Fibroblast of lung (primary cell): ENCODE measurements around the gene POLR3E. TPM values are rescaled to one million over a fixed set of nuclear protein-coding genes. Genes with fewer than 3 reads are reported as not detected.
A peak's percentile ranks its signal among the peaks of the same experiment; 100 is the strongest.

Experiments used
- DNase-seq, 2 donors: peaks; one replicate each; pipeline versions ENCODE4 v3.0.0 to v3.0.0-alpha.2; 2010; ENCODE audit warnings: low read depth in 2 of 2
- H2AFZ ChIP-seq: 2 replicates; pipeline ENCODE4 v1.5.1; 2012; ENCODE audit warnings: low read length, control low read depth, inconsistent platforms
- H3K27ac ChIP-seq: 2 replicates; pipeline ENCODE4 v1.5.1; 2011; ENCODE audit warnings: low read length, control low read depth; ENCODE audit not compliant: insufficient read depth
- H3K27me3 ChIP-seq: 2 replicates; pipeline ENCODE4 v1.5.1; 2011; ENCODE audit warnings: mild to moderate bottlenecking, low read length; ENCODE audit not compliant: control insufficient read depth, insufficient read depth
- H3K36me3 ChIP-seq: 2 replicates; pipeline ENCODE4 v1.5.1; 2011; ENCODE audit warnings: low read length; ENCODE audit not compliant: control insufficient read depth, insufficient read depth
- H3K4me1 ChIP-seq: 2 replicates; pipeline ENCODE4 v1.5.1; 2011; ENCODE audit warnings: low read length; ENCODE audit not compliant: control insufficient read depth, insufficient read depth; ENCODE audit errors: extremely low read depth
- H3K4me2 ChIP-seq: 2 replicates; pipeline ENCODE4 v1.5.1; 2011; ENCODE audit warnings: low read length, control low read depth; ENCODE audit not compliant: insufficient read depth; ENCODE audit errors: extremely low read depth
- H3K4me3 ChIP-seq, 4 experiments: fragments of 200-600 bp in 1 of 4; sonication (generic) in 1 of 4; replicated peaks in 1 of 4; 2 replicates each; pipeline ENCODE4 v1.5.1; 2011 to 2016; ENCODE audit warnings: low read length in 4 of 4, low read depth in 3 of 4, mild to moderate bottlenecking in 3 of 4, control low read depth in 2 of 4, inconsistent platforms in 1 of 4, mixed read lengths in 1 of 4; ENCODE audit not compliant: insufficient read depth in 1 of 4; ENCODE audit errors: control extremely low read depth in 1 of 4
- H3K79me2 ChIP-seq: 2 replicates; pipeline ENCODE4 v1.5.1; 2012; ENCODE audit warnings: mild to moderate bottlenecking, low read length, inconsistent platforms; ENCODE audit not compliant: control insufficient read depth, insufficient read depth
- H3K9ac ChIP-seq: 2 replicates; pipeline ENCODE4 v1.5.1; 2011; ENCODE audit warnings: mild to moderate bottlenecking, low read length, control low read depth; ENCODE audit not compliant: insufficient read depth
- H3K9me3 ChIP-seq: 2 replicates; pipeline ENCODE4 v1.5.1; 2012; ENCODE audit warnings: low read depth, low read length; ENCODE audit not compliant: control insufficient read depth, insufficient read depth
- H4K20me1 ChIP-seq: 2 replicates; pipeline ENCODE4 v1.5.1; 2011; ENCODE audit warnings: low read length; ENCODE audit not compliant: control insufficient read depth, insufficient read depth; ENCODE audit errors: extremely low read depth
- EZH2 ChIP-seq: IDR thresholded peaks from 2 replicates; pipeline ENCODE4 v1.5.1; 2012; ENCODE audit warnings: low read length, control low read depth, mild to moderate bottlenecking; ENCODE audit errors: missing control alignments
- polyA plus RNA-seq, 2 donors: library from polyadenylated mRNA; depleted of rRNA in 1 of 2; stranded (reverse) in 1 of 2; unstranded in 1 of 2; fragments of >200 nt; gene quantifications; 2 replicates each; pipeline ENCODE4 v1.2.1, GENCODE V29; 2011 to 2012; ENCODE audit warnings: missing spikeins in 1 of 2
- total RNA-seq: library from RNA; depleted of rRNA; stranded (reverse); fragments of >200 nt; gene quantifications from 2 replicates; pipeline ENCODE4 v1.2.1, GENCODE V29; 2014
- TF ChIP-seq, protein P1 (sequence below), 2 donors: IDR thresholded peaks in 1 of 2; conservative IDR thresholded peaks in 1 of 2; 1 replicate in 1 of 2; 2 replicates in 1 of 2; pipeline ENCODE4 v1.5.1; 2011 to 2012; ENCODE audit warnings: low read length in 2 of 2, control low read depth in 1 of 2, inconsistent platforms in 1 of 2, low read depth in 1 of 2, mild to moderate bottlenecking in 1 of 2

POLR3E gene
- total and polyA plus RNA-seq, 2 donors (not counting 1 experiment from before 2014, with no cell fraction given), result 14.2 to 28.9 TPM

DNA sequence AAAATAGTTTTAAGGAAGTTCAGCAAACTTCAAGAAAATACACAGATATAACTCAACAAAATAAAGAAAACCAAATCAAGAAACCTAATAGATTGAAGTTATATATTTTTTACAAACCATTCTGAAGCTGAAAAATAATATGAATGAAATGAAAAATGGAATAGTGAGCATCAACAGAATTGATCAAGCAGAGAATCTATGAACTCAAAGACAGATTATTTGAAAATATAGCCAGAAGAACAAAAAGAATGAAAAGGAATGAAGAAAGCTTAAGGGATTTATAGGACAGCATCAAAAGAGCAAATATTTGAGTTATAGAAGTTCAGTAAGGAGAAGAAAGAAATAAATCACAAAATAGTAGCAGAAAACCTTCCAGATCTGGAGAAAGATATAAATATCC lies 39.4 kb downstream of the POLR3E start:
- H2AFZ ChIP-seq, result no peak overlapping the region
- no peak overlapping the region for H3K4me2 ChIP-seq
- H3K27me3 ChIP-seq, result no peaks in the 10 kb centered on the region
- no peak overlapping the region for H3K9ac ChIP-seq
- H3K4me3 ChIP-seq, result no peak overlapping the region
- no peak overlapping the region for H3K27ac ChIP-seq
- H3K79me2 ChIP-seq, result peaks cover 6% of the 10 kb centered on the region
- peaks cover 16% of the 10 kb centered on the region for H3K36me3 ChIP-seq
- no peak for DNase-seq
- no peaks in the 10 kb centered on the region for H3K9me3 ChIP-seq
- TF ChIP-seq EZH2, result no peak
- TF ChIP-seq, protein P1, sequence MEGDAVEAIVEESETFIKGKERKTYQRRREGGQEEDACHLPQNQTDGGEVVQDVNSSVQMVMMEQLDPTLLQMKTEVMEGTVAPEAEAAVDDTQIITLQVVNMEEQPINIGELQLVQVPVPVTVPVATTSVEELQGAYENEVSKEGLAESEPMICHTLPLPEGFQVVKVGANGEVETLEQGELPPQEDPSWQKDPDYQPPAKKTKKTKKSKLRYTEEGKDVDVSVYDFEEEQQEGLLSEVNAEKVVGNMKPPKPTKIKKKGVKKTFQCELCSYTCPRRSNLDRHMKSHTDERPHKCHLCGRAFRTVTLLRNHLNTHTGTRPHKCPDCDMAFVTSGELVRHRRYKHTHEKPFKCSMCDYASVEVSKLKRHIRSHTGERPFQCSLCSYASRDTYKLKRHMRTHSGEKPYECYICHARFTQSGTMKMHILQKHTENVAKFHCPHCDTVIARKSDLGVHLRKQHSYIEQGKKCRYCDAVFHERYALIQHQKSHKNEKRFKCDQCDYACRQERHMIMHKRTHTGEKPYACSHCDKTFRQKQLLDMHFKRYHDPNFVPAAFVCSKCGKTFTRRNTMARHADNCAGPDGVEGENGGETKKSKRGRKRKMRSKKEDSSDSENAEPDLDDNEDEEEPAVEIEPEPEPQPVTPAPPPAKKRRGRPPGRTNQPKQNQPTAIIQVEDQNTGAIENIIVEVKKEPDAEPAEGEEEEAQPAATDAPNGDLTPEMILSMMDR (conservative IDR thresholded peaks at IDR 0.05 in 1 of 2, IDR thresholded peaks at IDR 0.05 in 1 of 2; ENCODE audit: low read depth in 1 of 2, low read length in 2 of 2), result no peak
- no peaks in the 10 kb centered on the region for H3K4me1 ChIP-seq
- H4K20me1 ChIP-seq, result no peaks in the 10 kb centered on the region

DNA sequence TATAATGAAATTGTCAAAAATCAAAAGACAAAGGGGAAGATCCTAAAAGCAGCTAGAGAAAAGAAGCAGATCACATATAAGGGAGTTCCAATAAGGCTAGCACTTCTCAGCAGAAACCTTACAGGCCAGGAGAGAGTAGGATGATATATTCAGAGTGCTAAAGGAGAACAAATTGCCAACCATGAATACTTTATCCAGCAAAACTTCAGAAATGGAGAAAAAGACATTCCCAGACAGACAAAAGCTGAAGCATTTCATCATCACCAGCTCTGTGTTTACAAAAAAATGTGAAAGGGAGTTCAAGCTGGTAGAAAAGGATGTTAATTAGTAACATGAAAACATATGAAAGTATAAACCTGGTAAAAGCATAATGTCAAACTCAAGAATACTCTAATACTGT lies 39.8 kb downstream of the POLR3E start:
- H3K27me3 ChIP-seq, result no peaks in the 10 kb centered on the region
- H3K9ac ChIP-seq, result no peak overlapping the region
- no peaks in the 10 kb centered on the region for H3K9me3 ChIP-seq
- no peak overlapping the region for H3K27ac ChIP-seq
- H3K79me2 ChIP-seq, result peaks cover 6% of the 10 kb centered on the region
- no peak overlapping the region for H2AFZ ChIP-seq
- H3K4me3 ChIP-seq, result no peak overlapping the region
- H3K4me2 ChIP-seq, result no peak overlapping the region
- peak in 1 of 2 donors; percentile 8 for DNase-seq
- TF ChIP-seq EZH2, result no peak
- TF ChIP-seq, protein P1 (conservative IDR thresholded peaks at IDR 0.05 in 1 of 2, IDR thresholded peaks at IDR 0.05 in 1 of 2; ENCODE audit: low read depth in 1 of 2, low read length in 2 of 2), result no peak
- H3K36me3 ChIP-seq, result peaks cover 16% of the 10 kb centered on the region
- H4K20me1 ChIP-seq, result no peaks in the 10 kb centered on the region
- no peaks in the 10 kb centered on the region for H3K4me1 ChIP-seq

DNA sequence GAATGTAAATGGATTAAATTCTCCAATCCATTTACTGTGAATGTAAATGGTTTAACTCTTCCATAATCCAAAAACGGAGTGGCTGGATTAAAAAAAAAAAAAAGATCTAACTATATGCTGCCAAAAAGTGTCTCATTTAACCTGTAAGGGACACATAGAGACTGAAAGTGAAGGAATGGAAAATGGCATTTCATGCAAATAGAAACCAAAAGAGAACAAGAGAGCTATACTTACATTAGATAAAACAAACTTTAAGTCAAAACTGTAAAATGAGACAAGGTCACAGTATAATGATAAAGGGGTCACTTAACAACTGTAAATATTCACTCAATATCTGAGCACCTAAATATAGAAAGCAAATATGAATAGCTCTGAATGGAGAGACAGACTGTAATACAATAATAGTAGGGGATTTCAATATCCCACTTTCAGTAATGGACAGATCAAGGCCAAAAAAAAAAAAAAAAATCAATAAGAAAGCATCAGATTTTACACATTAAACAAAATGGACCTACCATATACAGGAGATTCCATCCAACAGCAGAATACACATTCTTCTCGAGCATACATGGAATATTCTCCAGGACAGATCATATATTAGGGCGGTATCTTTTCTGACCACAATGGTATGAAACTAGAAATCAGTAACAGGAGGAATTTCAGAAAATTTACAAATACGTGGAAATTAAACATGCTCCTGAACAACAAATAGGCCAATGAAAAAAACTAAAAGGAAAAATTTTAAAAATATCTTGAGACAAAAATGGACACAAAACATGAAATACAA lies 40.8 kb downstream of the POLR3E start:
- Histone ChIP-seq H2AFZ (no peak overlapping the region), H3K27me3 (no peaks in the 10 kb centered on the region), H3K4me2 (no peak overlapping the region), H3K79me2 (peaks cover 6% of the 10 kb centered on the region), H3K36me3 (peaks cover 16% of the 10 kb centered on the region), H3K4me1 (no peaks in the 10 kb centered on the region), H3K27ac (no peak overlapping the region), H3K9ac (no peak overlapping the region), H3K9me3 (no peaks in the 10 kb centered on the region), H3K4me3 (no peak overlapping the region), H4K20me1 (no peaks in the 10 kb centered on the region)
- TF ChIP-seq EZH2, result no peak
- TF ChIP-seq, protein P1 (conservative IDR thresholded peaks at IDR 0.05 in 1 of 2, IDR thresholded peaks at IDR 0.05 in 1 of 2; ENCODE audit: low read depth in 1 of 2, low read length in 2 of 2), result no peak
- peak in 1 of 2 donors; percentile 14 for DNase-seq
